Erythroblast (primary cell): Measurements from ENCODE around the gene CTXN1.

Source experiments
- DNase-seq, 2 experiments: peaks; one replicate each; lab custom pipeline; 2025; lab: John Stamatoyannopoulos, UW
- GATA1 ChIP-seq: IDR thresholded peaks from 2 replicates; pipeline ENCODE4 v1.6.1; 2011; ENCODE audit warnings: low read depth, mild to moderate bottlenecking, control low read depth, low read length, moderate library complexity
- POLR2A ChIP-seq: IDR thresholded peaks from 2 replicates; pipeline ENCODE4 v1.6.1; 2011; ENCODE audit warnings: mild to moderate bottlenecking, low read length

The CTXN1 gene

DNA sequence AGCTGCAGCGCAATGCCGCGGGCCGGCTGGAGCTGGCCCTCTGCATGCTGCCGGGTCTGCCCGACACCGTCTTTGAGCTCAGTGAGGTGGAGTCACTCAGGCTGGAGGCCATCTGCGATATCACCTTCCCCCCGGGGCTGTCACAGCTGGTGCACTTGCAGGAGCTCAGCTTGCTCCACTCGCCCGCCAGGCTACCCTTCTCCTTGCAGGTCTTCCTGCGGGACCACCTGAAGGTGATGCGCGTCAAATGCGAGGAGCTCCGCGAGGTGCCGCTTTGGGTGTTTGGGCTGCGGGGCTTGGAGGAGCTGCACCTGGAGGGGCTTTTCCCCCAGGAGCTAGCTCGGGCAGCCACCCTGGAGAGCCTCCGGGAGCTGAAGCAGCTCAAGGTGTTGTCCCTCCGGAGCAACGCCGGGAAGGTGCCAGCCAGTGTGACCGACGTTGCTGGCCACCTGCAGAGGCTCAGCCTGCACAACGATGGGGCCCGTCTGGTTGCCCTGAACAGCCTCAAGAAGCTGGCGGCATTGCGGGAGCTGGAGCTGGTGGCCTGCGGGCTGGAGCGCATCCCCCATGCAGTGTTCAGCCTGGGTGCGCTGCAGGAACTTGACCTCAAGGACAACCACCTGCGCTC lies 26.1 kb downstream of the CTXN1 start:
- DNase-seq: no peak
- TF ChIP-seq POLR2A (no peak), GATA1 (no peak)

DNA sequence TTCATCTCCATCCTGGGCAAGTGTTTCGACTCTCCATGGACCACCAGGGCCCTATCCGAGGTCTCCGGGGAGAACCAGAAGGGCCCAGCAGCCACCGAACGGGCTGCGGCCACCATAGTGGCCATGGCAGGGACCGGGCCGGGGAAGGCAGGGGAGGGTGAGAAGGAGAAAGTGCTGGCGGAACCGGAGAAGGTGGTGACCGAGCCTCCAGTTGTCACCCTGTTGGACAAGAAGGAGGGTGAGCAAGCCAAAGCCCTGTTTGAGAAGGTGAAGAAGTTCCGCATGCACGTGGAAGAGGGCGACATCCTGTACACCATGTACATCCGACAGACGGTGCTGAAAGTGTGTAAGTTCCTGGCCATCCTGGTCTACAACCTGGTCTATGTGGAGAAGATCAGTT lies 27.0 kb downstream of the CTXN1 start:
- no peak for DNase-seq
- no peak for TF ChIP-seq GATA1
- TF ChIP-seq POLR2A: no peak

DNA sequence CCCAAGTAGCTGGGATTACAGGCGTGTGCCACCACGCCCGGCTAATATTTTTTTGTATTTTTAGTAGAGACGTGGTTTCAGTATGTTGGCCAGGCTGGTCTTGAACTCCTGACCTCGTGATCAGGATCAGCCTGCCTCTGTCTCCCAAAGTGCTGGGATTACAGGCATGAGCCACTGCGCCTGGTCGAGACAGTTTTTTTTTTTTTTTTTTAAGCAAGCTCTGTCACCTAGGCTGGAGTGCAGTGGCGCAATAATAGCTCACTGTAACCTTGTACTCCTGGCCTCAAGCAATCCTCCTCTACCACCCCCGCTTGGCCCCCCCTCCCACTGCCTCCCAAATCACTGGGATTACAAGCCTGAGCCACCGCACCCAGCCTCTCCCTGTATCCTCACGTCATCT lies 28.6 kb downstream of the CTXN1 start:
- DNase-seq: no peak
- TF ChIP-seq POLR2A (no peak), GATA1 (no peak)

DNA sequence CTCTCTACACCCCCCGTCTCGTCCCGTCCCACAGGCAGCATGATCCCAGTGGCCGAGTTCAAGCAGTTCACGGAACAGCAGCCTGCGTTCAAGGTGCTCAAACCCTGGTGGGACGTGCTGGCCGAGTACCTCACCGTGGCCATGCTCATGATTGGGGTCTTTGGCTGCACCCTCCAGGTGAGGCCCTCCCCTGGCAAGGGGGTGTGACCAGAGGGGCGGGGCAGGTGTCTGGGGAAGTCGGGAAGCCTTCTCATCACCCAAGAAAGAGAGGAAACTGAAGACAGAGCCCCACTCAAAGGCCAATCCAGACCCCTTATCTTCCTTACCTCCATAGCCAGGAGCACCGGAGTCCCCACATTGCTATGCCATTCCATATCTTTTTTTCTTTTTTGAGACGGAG lies 30.4 kb downstream of the CTXN1 start:
- TF ChIP-seq POLR2A (no peak), GATA1 (no peak)
- no peak for DNase-seq

DNA sequence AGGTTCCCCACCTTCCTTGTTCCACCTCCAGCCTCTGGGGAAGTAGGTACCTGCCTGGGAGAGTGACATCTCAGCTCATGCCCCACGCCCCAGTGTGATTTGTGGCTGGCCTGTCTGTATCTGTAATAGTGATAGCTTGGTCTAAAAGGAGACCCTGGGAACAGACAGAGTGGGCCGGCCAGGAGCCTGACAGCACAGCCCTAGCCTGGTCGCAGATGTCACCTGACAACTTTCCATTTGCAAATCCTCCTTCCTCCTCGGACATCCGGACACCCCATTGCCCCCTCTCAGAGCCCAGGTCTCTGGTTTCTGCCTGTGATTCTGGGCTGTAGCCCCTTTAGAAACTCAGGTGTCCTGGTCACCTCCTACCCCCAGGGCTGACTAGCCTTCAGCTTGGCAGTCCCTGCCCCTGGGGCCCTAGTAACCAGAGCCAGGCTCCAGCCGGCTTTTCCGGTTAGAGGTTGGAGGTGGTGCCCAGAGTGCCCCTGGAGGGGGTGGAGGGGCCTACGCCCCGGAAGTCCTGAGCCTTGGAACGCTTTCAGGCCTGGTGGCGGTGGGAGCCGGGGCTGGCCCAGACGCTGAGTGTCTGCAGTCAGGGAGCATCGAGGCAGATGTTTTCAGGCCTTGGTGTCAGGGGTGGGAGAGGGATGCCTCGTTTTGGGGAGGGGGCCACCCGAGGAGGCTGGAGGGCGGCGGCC lies 31.2 kb downstream of the CTXN1 start:
- no peak for DNase-seq
- TF ChIP-seq GATA1 (no peak), POLR2A (no peak)

- peak; percentile 41 to 51 for DNase-seq
Observed at GRCh38 chr19:7893362-7894101, 32.4 kb downstream of the CTXN1 start.

- DNase-seq: no peak
- TF ChIP-seq GATA1: no peak
- no peak for TF ChIP-seq POLR2A
Observed at GRCh38 chr19:7888826-7889217, 37.1 kb downstream of the CTXN1 start.

- DNase-seq: peak; percentile 43 to 72
- TF ChIP-seq POLR2A (no peak), GATA1 (no peak)
Observed at GRCh38 chr19:7888145-7888825, 37.6 kb downstream of the CTXN1 start, which contains the start of gene LRRC8E. TSS of gene LRRC8E (plus strand) at chr19:7888510. CDS start at chr19:7895604, 7,094 bp downstream.

GRCh38 chr19:7887408-7888144 lies 38.4 kb downstream of the CTXN1 start:
- TF ChIP-seq GATA1 (no peak), POLR2A (no peak)
- DNase-seq: no peak

- TF ChIP-seq GATA1 (no peak), POLR2A (no peak)
- no peak for DNase-seq
Observed at GRCh38 chr19:7885818-7886217, 40.1 kb downstream of the CTXN1 start.

DNA sequence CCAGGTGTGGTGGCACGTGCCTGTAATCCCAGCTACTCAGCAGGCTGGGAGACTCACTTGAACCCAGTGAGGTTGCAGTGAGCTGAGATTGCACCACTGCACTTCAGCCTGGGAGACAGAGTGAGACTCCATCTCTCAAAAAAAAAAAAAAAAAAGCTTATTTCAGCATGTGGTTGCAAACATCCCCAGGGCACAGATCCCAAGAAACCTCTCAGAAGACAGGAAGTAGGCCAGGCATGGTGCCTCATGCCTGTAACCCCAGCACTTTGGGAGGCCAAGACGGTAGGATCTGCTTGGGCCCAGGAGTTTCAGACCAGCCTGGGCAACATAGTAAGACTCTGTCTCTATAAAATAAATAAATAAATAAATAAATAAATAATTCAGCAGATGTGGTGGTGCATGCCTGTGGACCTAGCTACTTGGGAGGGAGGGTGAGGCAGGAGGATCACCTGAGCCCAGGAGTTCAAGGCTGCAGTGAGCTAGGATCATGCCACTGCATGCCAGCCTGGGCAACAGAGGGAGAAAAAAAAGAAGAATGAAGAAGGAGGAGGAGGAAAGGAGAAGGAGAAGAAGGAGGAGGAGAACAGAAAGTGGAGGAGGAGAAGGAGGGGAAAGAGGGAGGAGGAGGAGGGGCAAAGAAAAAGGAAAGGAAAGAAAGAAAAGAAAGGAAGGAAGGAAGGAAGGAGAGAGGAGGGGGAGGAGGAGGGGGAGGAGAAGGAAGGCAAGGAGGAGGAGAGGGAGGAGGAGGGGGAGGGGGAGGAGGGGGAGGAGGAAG lies 42.0 kb downstream of the CTXN1 start:
- TF ChIP-seq GATA1: no peak
- DNase-seq: no peak

GRCh38 chr19:7883105-7883504 lies 42.8 kb downstream of the CTXN1 start:
- TF ChIP-seq GATA1 (no peak), POLR2A (no peak)
- DNase-seq: no peak
